Measurements from ENCODE around the gene ARFGEF3. TPM values are rescaled to one million over a fixed set of nuclear protein-coding genes. Genes with fewer than 3 reads are reported as not detected.
"Not testable (repeated sequence)": the region's sequence is repeated elsewhere in the genome, so short reads cannot be mapped to it uniquely, and the experiment has no call there.

Gene ARFGEF3
- total RNA-seq, 1 donor from 2014 or later, result 5.1 TPM

- DNase-seq (ENCODE audit: extremely low read depth, low read depth, low spot score), result no peak
Observed at GRCh38 chr6:138211048-138211581, 49.4 kb downstream of the ARFGEF3 start.

GRCh38 chr6:138211601-138212000 lies 49.9 kb downstream of the ARFGEF3 start:
- DNase-seq (ENCODE audit: extremely low read depth, low read depth, low spot score), result no peak

- DNase-seq (ENCODE audit: extremely low read depth, low read depth, low spot score), result not testable (repeated sequence)
Observed at GRCh38 chr6:138212530-138212929, 50.8 kb downstream of the ARFGEF3 start.

GRCh38 chr6:138215093-138215782 lies 53.5 kb downstream of the ARFGEF3 start:
- no peak for DNase-seq (ENCODE audit: extremely low read depth, low read depth, low spot score)

GRCh38 chr6:138218449-138218848 lies 56.7 kb downstream of the ARFGEF3 start, which contains the start of gene PBOV1:
Gene PBOV1 (minus strand): TSS chr6:138218491. CDS start chr6:138218395, 96 bp downstream.
- DNase-seq (ENCODE audit: extremely low read depth, low read depth, low spot score), result no peak

GRCh38 chr6:138219398-138219797 lies 57.7 kb downstream of the ARFGEF3 start:
- DNase-seq (ENCODE audit: extremely low read depth, low read depth, low spot score), result no peak

- DNase-seq (ENCODE audit: extremely low read depth, low read depth, low spot score), result no peak
Observed at GRCh38 chr6:138219901-138220300, 58.2 kb downstream of the ARFGEF3 start.

- no peak for DNase-seq (ENCODE audit: extremely low read depth, low read depth, low spot score)
Observed at GRCh38 chr6:138222901-138223546, 61.3 kb downstream of the ARFGEF3 start.

- no peak for DNase-seq (ENCODE audit: extremely low read depth, low read depth, low spot score)
Observed at GRCh38 chr6:138225953-138226352, 64.2 kb downstream of the ARFGEF3 start.

GRCh38 chr6:138226700-138227315 lies 65.1 kb downstream of the ARFGEF3 start:
- no peak for DNase-seq (ENCODE audit: extremely low read depth, low read depth, low spot score)

- no peak for DNase-seq (ENCODE audit: extremely low read depth, low read depth, low spot score)
Observed at GRCh38 chr6:138227316-138227781, 65.6 kb downstream of the ARFGEF3 start.

GRCh38 chr6:138229072-138229471 lies 67.3 kb downstream of the ARFGEF3 start:
- no peak for DNase-seq (ENCODE audit: extremely low read depth, low read depth, low spot score)

- DNase-seq (ENCODE audit: extremely low read depth, low read depth, low spot score), result no peak
Observed at GRCh38 chr6:138229663-138230179, 68.0 kb downstream of the ARFGEF3 start.

- no peak for DNase-seq (ENCODE audit: extremely low read depth, low read depth, low spot score)
Observed at GRCh38 chr6:138230221-138230620, 68.5 kb downstream of the ARFGEF3 start.

- no peak for DNase-seq (ENCODE audit: extremely low read depth, low read depth, low spot score)
Observed at GRCh38 chr6:138230759-138231380, 69.1 kb downstream of the ARFGEF3 start.

- peak; percentile 12 for DNase-seq (ENCODE audit: extremely low read depth, low read depth, low spot score)
Observed at GRCh38 chr6:138231381-138231886, 69.7 kb downstream of the ARFGEF3 start.

GRCh38 chr6:138234363-138234762 lies 72.6 kb downstream of the ARFGEF3 start:
- no peak for DNase-seq (ENCODE audit: extremely low read depth, low read depth, low spot score)

GRCh38 chr6:138235205-138235604 lies 73.5 kb downstream of the ARFGEF3 start:
- DNase-seq (ENCODE audit: extremely low read depth, low read depth, low spot score), result no peak

- no peak for DNase-seq (ENCODE audit: extremely low read depth, low read depth, low spot score)
Observed at GRCh38 chr6:138235693-138236092, 74.0 kb downstream of the ARFGEF3 start.

GRCh38 chr6:138237463-138237862 lies 75.7 kb downstream of the ARFGEF3 start:
- DNase-seq (ENCODE audit: extremely low read depth, low read depth, low spot score), result no peak

GRCh38 chr6:138238368-138238767 lies 76.6 kb downstream of the ARFGEF3 start:
- no peak for DNase-seq (ENCODE audit: extremely low read depth, low read depth, low spot score)
